ENCODE measurements around the gene CEP131. TPM values are rescaled to one million over a fixed set of nuclear protein-coding genes. Genes with fewer than 3 reads are reported as not detected.

The CEP131 gene
- total RNA-seq, 4 donors from 2014 or later = 3.5 to 77.6 (median 9.8) TPM

- Histone ChIP-seq H3K27me3 (no peaks in the 10 kb centered on the region), H3K9me3 (no peaks in the 10 kb centered on the region), H3K4me1 (no peaks in the 10 kb centered on the region), H3K36me3 (peaks cover 0 to 76% (median 0%) of the 10 kb centered on the region in 3 donors), H3K4me3 (no peak overlapping the region), H3K27ac (no peak overlapping the region)
- TF ChIP-seq CTCF (IDR thresholded peaks at IDR 0.05) = no peak
- no peak for TF ChIP-seq POLR2A (IDR thresholded peaks at IDR 0.05)
- no peak for DNase-seq
These were observed 41.9 kb upstream of the CEP131 start for GRCh38 chr17:81264640-81265039.

- H3K36me3 ChIP-seq = peaks cover 0 to 81% (median 0%) of the 10 kb centered on the region in 3 donors
- no peaks in the 10 kb centered on the region for H3K27me3 ChIP-seq
- DNase-seq = no peak
- no peak for TF ChIP-seq CTCF (IDR thresholded peaks at IDR 0.05)
- no peak for TF ChIP-seq POLR2A (IDR thresholded peaks at IDR 0.05)
- no peak overlapping the region for H3K4me3 ChIP-seq
- H3K4me1 ChIP-seq = peaks cover 0 to 4% (median 0%) of the 10 kb centered on the region in 4 donors
- no peak overlapping the region for H3K27ac ChIP-seq
- no peaks in the 10 kb centered on the region for H3K9me3 ChIP-seq
These were observed 40.8 kb upstream of the CEP131 start for GRCh38 chr17:81263371-81264181.

- TF ChIP-seq CTCF (IDR thresholded peaks at IDR 0.05) = no peak
- no peak for TF ChIP-seq POLR2A (IDR thresholded peaks at IDR 0.05)
- H3K36me3 ChIP-seq = peaks cover 0 to 93% (median 0%) of the 10 kb centered on the region in 3 donors
- no peak overlapping the region for H3K4me3 ChIP-seq
- no peak for DNase-seq
- H3K4me1 ChIP-seq = peaks cover 0 to 4% (median 2%) of the 10 kb centered on the region in 4 donors
- H3K27me3 ChIP-seq = no peaks in the 10 kb centered on the region
- no peak overlapping the region for H3K27ac ChIP-seq
- H3K9me3 ChIP-seq = no peaks in the 10 kb centered on the region
These were observed 39.0 kb upstream of the CEP131 start for GRCh38 chr17:81261582-81262336.

GRCh38 chr17:81261096-81261495 lies 38.3 kb upstream of the CEP131 start:
- Histone ChIP-seq H3K4me3 (no peak overlapping the region), H3K36me3 (peaks cover 0 to 91% (median 0%) of the 10 kb centered on the region in 3 donors), H3K27ac (no peak overlapping the region), H3K27me3 (no peaks in the 10 kb centered on the region), H3K4me1 (peaks cover 0 to 10% (median 2%) of the 10 kb centered on the region in 4 donors), H3K9me3 (no peaks in the 10 kb centered on the region)
- DNase-seq = no peak
- TF ChIP-seq CTCF (IDR thresholded peaks at IDR 0.05) = no peak
- no peak for TF ChIP-seq POLR2A (IDR thresholded peaks at IDR 0.05)

GRCh38 chr17:81260641-81261040 lies 37.9 kb upstream of the CEP131 start:
- no peak overlapping the region for H3K27ac ChIP-seq
- no peak for DNase-seq
- TF ChIP-seq CTCF (IDR thresholded peaks at IDR 0.05) (no peak), POLR2A (IDR thresholded peaks at IDR 0.05) (no peak)
- H3K36me3 ChIP-seq = peaks cover 0 to 86% (median 0%) of the 10 kb centered on the region in 3 donors
- no peaks in the 10 kb centered on the region for H3K9me3 ChIP-seq
- H3K4me3 ChIP-seq = no peak overlapping the region
- peaks cover 0 to 15% (median 2%) of the 10 kb centered on the region in 4 donors for H3K4me1 ChIP-seq
- H3K27me3 ChIP-seq = no peaks in the 10 kb centered on the region
